ENCODE data around the gene CDX1.
"Not testable (repeated sequence)": the region's sequence is repeated elsewhere in the genome, so short reads cannot be mapped to it uniquely, and the experiment has no call there.

CDX1 gene

GRCh38 chr5:150210644-150211043 is 44.1 kb downstream of the CDX1 start:
- no peak for DNase-seq

- DNase-seq = no peak
Observed at GRCh38 chr5:150211156-150212030, 44.8 kb downstream of the CDX1 start.

- no peak for DNase-seq
Observed at GRCh38 chr5:150213530-150213929, 47.0 kb downstream of the CDX1 start.

GRCh38 chr5:150214289-150214688 is 47.7 kb downstream of the CDX1 start:
- no peak for DNase-seq

GRCh38 chr5:150215979-150216944 is 49.7 kb downstream of the CDX1 start:
- no peak for DNase-seq

- DNase-seq = no peak
Observed at GRCh38 chr5:150217038-150217437, 50.5 kb downstream of the CDX1 start.

- peak; percentile 52 for DNase-seq
Observed at GRCh38 chr5:150217873-150218692, 51.5 kb downstream of the CDX1 start.

- no peak for DNase-seq
Observed at GRCh38 chr5:150218693-150219035, 52.1 kb downstream of the CDX1 start.

- no peak for DNase-seq
Observed at GRCh38 chr5:150219142-150219541, 52.6 kb downstream of the CDX1 start.

GRCh38 chr5:150219861-150220260 is 53.3 kb downstream of the CDX1 start:
- DNase-seq = no peak

GRCh38 chr5:150221471-150221870 is 54.9 kb downstream of the CDX1 start:
- no peak for DNase-seq

- no peak for DNase-seq
Observed at GRCh38 chr5:150222906-150223305, 56.3 kb downstream of the CDX1 start.

- DNase-seq = no peak
Observed at GRCh38 chr5:150223474-150223873, 56.9 kb downstream of the CDX1 start.

GRCh38 chr5:150224483-150225027 is 58.0 kb downstream of the CDX1 start:
- no peak for DNase-seq

- DNase-seq = no peak
Observed at GRCh38 chr5:150227036-150227435, 60.5 kb downstream of the CDX1 start.

- no peak for DNase-seq
Observed at GRCh38 chr5:150227606-150228273, 61.2 kb downstream of the CDX1 start.

GRCh38 chr5:150229571-150229970 is 63.0 kb downstream of the CDX1 start:
- DNase-seq = no peak

- DNase-seq = no peak
Observed at GRCh38 chr5:150230842-150231241, 64.3 kb downstream of the CDX1 start.

- not testable (repeated sequence) for DNase-seq
Observed at GRCh38 chr5:150233706-150234105, 67.1 kb downstream of the CDX1 start.

Data from NCI-H2029 (cell line).